ENCODE measurements around the gene NR3C1. TPM values are rescaled to one million over a fixed set of nuclear protein-coding genes. Genes with fewer than 3 reads are reported as not detected.

The NR3C1 gene
- total RNA-seq, 3 donors from 2014 or later (not counting 1 experiment from before 2014, with no cell fraction given): 147 to 168 (median 165) TPM

DNA sequence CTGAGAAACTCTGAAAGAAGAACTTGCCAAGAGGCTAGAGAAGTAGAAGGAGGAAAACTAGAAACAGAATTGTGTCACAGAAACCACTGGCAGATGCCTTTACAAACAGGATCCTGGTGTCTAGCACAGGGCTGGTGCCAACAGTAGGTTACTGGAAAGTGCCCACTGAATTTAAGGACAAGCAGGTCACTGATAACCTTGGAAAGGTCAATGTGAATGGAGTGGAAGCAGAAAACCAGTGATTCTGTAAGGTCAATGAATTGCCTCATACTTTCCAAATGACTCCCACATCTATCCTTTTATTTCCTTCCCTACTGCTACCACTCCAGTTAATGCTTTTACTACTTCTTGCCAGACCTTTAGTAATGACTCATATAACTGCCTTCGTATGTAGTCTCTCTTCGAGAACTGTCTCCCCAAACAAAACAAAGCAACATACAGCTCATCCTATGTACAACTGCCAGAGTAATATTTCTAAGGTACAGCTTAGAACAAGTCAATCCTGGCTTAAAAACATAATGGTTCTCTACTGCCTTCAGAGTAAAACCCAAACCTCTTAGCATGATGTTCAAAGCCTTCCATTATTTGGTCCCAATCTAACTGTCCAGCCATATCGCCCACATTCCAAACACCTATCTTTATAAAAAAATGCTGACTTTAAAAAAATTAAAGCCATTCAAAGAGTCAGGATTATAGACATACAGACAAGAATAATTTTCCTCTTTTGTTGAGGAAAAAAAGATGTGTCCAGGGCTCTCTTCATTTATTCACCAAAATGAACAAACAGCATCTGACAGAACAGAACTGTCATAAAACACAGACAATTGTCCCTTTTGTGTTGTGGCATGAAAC lies 52.5 kb downstream of the NR3C1 start:
- H3K36me3 Mint-ChIP-seq: no peaks in the 10 kb centered on the region
- DNase-seq: no peak
- no peak for TF ChIP-seq CTCF (IDR thresholded peaks at IDR 0.05)
- 81% methylated on average over 3 of the region's 3 CpGs for WGBS (ENCODE audit: insufficient coverage)
- peaks cover 10% of the 10 kb centered on the region for H3K4me1 ChIP-seq (ENCODE audit: control insufficient read depth, insufficient read depth, low read length)
- ATAC-seq: no peak
- no peak overlapping the region for H3K27ac ChIP-seq (ENCODE audit: low read length)
- no peaks in the 10 kb centered on the region for H3K27me3 ChIP-seq (ENCODE audit: control insufficient read depth, insufficient read depth, low read length)
- H3K27ac Mint-ChIP-seq: no peak overlapping the region
- H3K4me3 Mint-ChIP-seq: no peak overlapping the region
- H3K9me3 Mint-ChIP-seq: no peaks in the 10 kb centered on the region
- H3K4me1 Mint-ChIP-seq: peaks cover 22 to 56% of the 10 kb centered on the region in 2 donors
- intact Hi-C loops (cut with micrococcal nuclease): loop anchor here (5.0 kb wide), 1 partner anchor 46 kb away; no protein-coding TSS in a partner anchor
- no peaks in the 10 kb centered on the region for H3K36me3 ChIP-seq (ENCODE audit: control insufficient read depth, insufficient read depth, low read length)
- no peak overlapping the region for H3K4me3 ChIP-seq (ENCODE audit: low read length)
- no peaks in the 10 kb centered on the region for H3K27me3 Mint-ChIP-seq (ENCODE audit: low read depth in 2 of 2)
- H3K9me3 ChIP-seq (ENCODE audit: control insufficient read depth, insufficient read depth, low read length): no peaks in the 10 kb centered on the region

DNA sequence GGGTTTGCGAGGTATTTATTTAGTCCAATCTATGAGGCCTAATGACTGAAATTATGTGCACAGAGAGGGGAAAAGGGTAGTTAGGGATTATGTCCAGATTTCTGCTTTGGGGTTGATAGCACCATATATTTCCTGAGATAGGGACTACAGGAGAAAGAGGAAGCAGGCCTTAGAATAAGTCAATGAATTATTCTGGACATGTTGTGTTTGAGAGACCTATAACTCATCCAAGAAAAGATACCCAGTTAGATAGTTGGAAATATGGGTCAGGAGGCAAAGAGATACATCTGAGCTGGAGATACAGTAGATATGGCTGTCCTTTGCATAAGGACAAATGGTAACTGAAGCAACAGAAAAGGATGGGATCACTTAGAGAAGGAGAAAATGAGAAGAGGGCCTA lies 53.1 kb downstream of the NR3C1 start:
- Mint-ChIP-seq H3K9me3 (no peaks in the 10 kb centered on the region), H3K36me3 (no peaks in the 10 kb centered on the region), H3K27me3 (ENCODE audit: low read depth in 2 of 2) (no peaks in the 10 kb centered on the region), H3K4me1 (peaks cover 20 to 54% of the 10 kb centered on the region in 2 donors), H3K27ac (no peak overlapping the region), H3K4me3 (no peak overlapping the region)
- Histone ChIP-seq H3K9me3 (ENCODE audit: control insufficient read depth, insufficient read depth, low read length) (no peaks in the 10 kb centered on the region), H3K27ac (ENCODE audit: low read length) (no peak overlapping the region), H3K27me3 (ENCODE audit: control insufficient read depth, insufficient read depth, low read length) (no peaks in the 10 kb centered on the region), H3K4me1 (ENCODE audit: control insufficient read depth, insufficient read depth, low read length) (peaks cover 11% of the 10 kb centered on the region), H3K36me3 (ENCODE audit: control insufficient read depth, insufficient read depth, low read length) (no peaks in the 10 kb centered on the region), H3K4me3 (ENCODE audit: low read length) (no peak overlapping the region)
- WGBS (ENCODE audit: insufficient coverage): 83% methylated on average over 1 of the region's 1 CpG
- intact Hi-C loops (cut with micrococcal nuclease): loop anchor here (5.0 kb wide), 1 partner anchor 47 kb away; no protein-coding TSS in a partner anchor
- DNase-seq: no peak
- no peak for ATAC-seq
- no peak for TF ChIP-seq CTCF (IDR thresholded peaks at IDR 0.05)

GRCh38 chr5:143349177-143349576 lies 54.3 kb downstream of the NR3C1 start:
- ATAC-seq (no peak), DNase-seq (no peak)
- H3K27me3 ChIP-seq (ENCODE audit: control insufficient read depth, insufficient read depth, low read length): no peaks in the 10 kb centered on the region
- no peak overlapping the region for H3K27ac Mint-ChIP-seq
- no peaks in the 10 kb centered on the region for H3K27me3 Mint-ChIP-seq (ENCODE audit: low read depth in 2 of 2)
- intact Hi-C loops (cut with micrococcal nuclease): no loop called here
- H3K9me3 ChIP-seq (ENCODE audit: control insufficient read depth, insufficient read depth, low read length): no peaks in the 10 kb centered on the region
- no peaks in the 10 kb centered on the region for H3K36me3 ChIP-seq (ENCODE audit: control insufficient read depth, insufficient read depth, low read length)
- no peak overlapping the region for H3K4me3 ChIP-seq (ENCODE audit: low read length)
- peaks cover 8% of the 10 kb centered on the region for H3K4me1 ChIP-seq (ENCODE audit: control insufficient read depth, insufficient read depth, low read length)
- no peak overlapping the region for H3K4me3 Mint-ChIP-seq
- H3K27ac ChIP-seq (ENCODE audit: low read length): no peak overlapping the region
- H3K4me1 Mint-ChIP-seq: peaks cover 25 to 47% of the 10 kb centered on the region in 2 donors
- no peaks in the 10 kb centered on the region for H3K9me3 Mint-ChIP-seq
- no peaks in the 10 kb centered on the region for H3K36me3 Mint-ChIP-seq
- no peak for TF ChIP-seq CTCF (IDR thresholded peaks at IDR 0.05)

All from natural killer cell (primary cell).